ENCODE measurements around the gene WWOX.

GRCh38 chr16:79191933-79192332, 1092.5 kb downstream of the WWOX start:
- TF ChIP-seq POLR2A (IDR thresholded peaks at IDR 0.05; ENCODE audit: low read depth, low read length) (no peak), POLR2AphosphoS5 (IDR thresholded peaks at IDR 0.05; ENCODE audit: low read depth, low read length) (no peak)

All from GM12891 (cell line).